ENCODE measurements around the gene SNX7.

DNA sequence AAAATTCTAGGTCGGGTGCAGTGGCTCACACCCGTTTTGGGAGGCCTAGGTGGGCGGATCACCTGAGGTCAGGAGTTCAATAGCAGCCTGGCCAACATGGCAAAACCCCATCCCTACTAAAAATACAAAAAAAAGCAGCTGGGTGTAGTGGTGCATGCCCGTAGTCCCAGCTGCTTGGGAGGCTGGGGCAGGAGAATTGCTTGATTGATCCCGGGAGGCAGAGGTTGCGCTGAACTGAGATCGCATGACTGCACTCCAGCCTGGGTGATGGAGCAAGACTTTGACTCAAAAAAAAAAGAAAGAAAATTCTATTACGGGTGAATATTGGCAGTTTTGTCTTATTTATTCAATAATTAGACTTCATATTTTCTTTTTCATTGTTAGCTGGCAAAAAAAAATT lies 62.1 kb downstream of the SNX7 start:
- no peak for TF ChIP-seq EZH2 (IDR thresholded peaks at IDR 0.05; ENCODE audit: borderline replicate concordance, low read depth, low read length, severe bottlenecking)
- TF ChIP-seq CTCF (IDR thresholded peaks at IDR 0.05; ENCODE audit: extremely low read depth in 1 of 2, insufficient read depth in 1 of 2, low read depth in 1 of 2, low read length in 2 of 2): no peak
